Uterus (tissue), 2 donors: Measurements from ENCODE around the gene PDE8A.

Source experiments
- POLR2A ChIP-seq, 2 donors: fragments of 450-650 bp; IDR thresholded peaks; one replicate each; pipeline ENCODE4 v1.6.1; 2016; ENCODE audit warnings: antibody characterized with exemption in 2 of 2, mild to moderate bottlenecking in 1 of 2, moderate library complexity in 1 of 2
- TF ChIP-seq, protein P1 (sequence below), 4 experiments: fragments of 200-600 bp in 2 of 4; fragments of 450-650 bp in 2 of 4; sonication (generic) in 2 of 4; IDR thresholded peaks; one replicate each; pipeline ENCODE4 v1.5.1; 2016 to 2019; ENCODE audit warnings: antibody characterized with exemption in 4 of 4, mild to moderate bottlenecking in 2 of 4, moderate library complexity in 1 of 4

DNA sequence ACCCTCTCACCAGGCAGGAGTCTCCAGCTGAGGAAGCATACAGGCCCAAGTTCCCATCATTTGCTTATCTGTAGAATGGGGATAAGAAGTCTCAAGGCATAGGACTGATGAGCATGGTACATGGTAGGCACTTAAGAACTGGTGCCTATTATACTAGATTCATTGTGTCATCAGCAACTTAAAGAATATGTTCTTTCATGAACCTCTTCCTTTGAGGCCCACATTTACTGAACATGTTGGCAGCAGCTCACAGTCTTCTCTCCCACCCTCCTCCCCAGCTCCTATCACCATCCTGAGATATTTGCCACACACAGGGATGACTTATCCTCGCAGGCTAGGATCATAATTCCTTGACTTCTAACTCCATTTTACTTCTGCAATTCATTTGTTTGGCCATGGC, 142.5 kb downstream of the PDE8A start:
- TF ChIP-seq, protein P1, sequence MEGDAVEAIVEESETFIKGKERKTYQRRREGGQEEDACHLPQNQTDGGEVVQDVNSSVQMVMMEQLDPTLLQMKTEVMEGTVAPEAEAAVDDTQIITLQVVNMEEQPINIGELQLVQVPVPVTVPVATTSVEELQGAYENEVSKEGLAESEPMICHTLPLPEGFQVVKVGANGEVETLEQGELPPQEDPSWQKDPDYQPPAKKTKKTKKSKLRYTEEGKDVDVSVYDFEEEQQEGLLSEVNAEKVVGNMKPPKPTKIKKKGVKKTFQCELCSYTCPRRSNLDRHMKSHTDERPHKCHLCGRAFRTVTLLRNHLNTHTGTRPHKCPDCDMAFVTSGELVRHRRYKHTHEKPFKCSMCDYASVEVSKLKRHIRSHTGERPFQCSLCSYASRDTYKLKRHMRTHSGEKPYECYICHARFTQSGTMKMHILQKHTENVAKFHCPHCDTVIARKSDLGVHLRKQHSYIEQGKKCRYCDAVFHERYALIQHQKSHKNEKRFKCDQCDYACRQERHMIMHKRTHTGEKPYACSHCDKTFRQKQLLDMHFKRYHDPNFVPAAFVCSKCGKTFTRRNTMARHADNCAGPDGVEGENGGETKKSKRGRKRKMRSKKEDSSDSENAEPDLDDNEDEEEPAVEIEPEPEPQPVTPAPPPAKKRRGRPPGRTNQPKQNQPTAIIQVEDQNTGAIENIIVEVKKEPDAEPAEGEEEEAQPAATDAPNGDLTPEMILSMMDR (IDR thresholded peaks at IDR 0.05) = no peak
- no peak for TF ChIP-seq POLR2A (IDR thresholded peaks at IDR 0.05)
